A549 (cell line): ENCODE data around the gene GNA12. TPM values are rescaled to one million over a fixed set of nuclear protein-coding genes. Genes with fewer than 3 reads are reported as not detected.

Experiments
- ATAC-seq, 2 experiments: fragments of 200-7000 bp in 1 of 2; fragments of >200 bp in 1 of 2; cut with Nextera tagmentation in 1 of 2; cut with Tn5 transposase in 1 of 2; 3 replicates each; pipeline versions ENCODE4 v1.8.0 to v1.9.1; 2018 to 2020; ENCODE audit warnings: mild to moderate bottlenecking in 1 of 2, moderate library complexity in 1 of 2
- CTCF ChIA-PET: fragments of 300-600 bp; sonication (Branson Sonifier 250); formaldehyde crosslinking; extraction: SDS; loops from one replicate; lab custom pipeline; 2021; ENCODE audit warnings: antibody characterized with exemption, inconsistent platforms; lab: Yijun Ruan, JAX
- POLR2A ChIA-PET: fragments of 350-600 bp; formaldehyde crosslinking; extraction: SDS; loops from one replicate; lab custom pipeline; 2021; ENCODE audit warnings: antibody characterized with exemption, inconsistent platforms; lab: Yijun Ruan, JAX
- DNase-seq, 2 experiments: peaks; one replicate each; pipeline versions ENCODE4 v3.0.0 to v3.0.0-alpha.2; 2011 to 2016; ENCODE audit warnings: low read depth in 1 of 2, low spot score in 1 of 2
- FAIRE-seq: peaks from 2 replicates; lab custom pipeline; 2011; peaks lifted over from hg19 to GRCh38; lab: Jason Lieb, UNC
- H3K27ac ChIP-seq, 2 experiments: fragments of >200 bp; sonication (Bioruptor Twin); formaldehyde crosslinking; 3 replicates each; pipeline ENCODE4 v1.5.1; 2016 to 2017
- H3K4me1 ChIP-seq: fragments of >200 bp; sonication (Bioruptor Twin); formaldehyde crosslinking; 3 replicates; pipeline ENCODE4 v1.6.1; 2016
- H3K4me2 ChIP-seq: fragments of >200 bp; sonication (Bioruptor Twin); formaldehyde crosslinking; 3 replicates; pipeline ENCODE4 v1.6.1; 2016
- H3K4me3 ChIP-seq: fragments of >200 bp; sonication (Bioruptor Twin); formaldehyde crosslinking; 3 replicates; pipeline ENCODE4 v1.5.1; 2016
- H3K9me3 ChIP-seq: fragments of >200 bp; sonication (Bioruptor Twin); formaldehyde crosslinking; 3 replicates; pipeline ENCODE4 v1.6.1; 2016
- BCL3 ChIP-seq: fragments of >200 bp; sonication (Bioruptor Twin); formaldehyde crosslinking; IDR thresholded peaks from 3 replicates; pipeline ENCODE4 v1.6.1; 2016
- CBX8 ChIP-seq: fragments of 200-600 bp; sonication (generic); IDR thresholded peaks from 2 replicates; pipeline ENCODE4 v1.6.1; 2016
- CHD4 ChIP-seq: fragments of 200-600 bp; sonication (generic); IDR thresholded peaks from 2 replicates; pipeline ENCODE4 v1.6.1; 2016; ENCODE audit warnings: antibody characterized with exemption, mild to moderate bottlenecking, borderline replicate concordance
- EHMT2 ChIP-seq: fragments of 200-600 bp; sonication (generic); IDR thresholded peaks from 2 replicates; pipeline ENCODE4 v1.6.1; 2016; ENCODE audit warnings: antibody characterized with exemption, low read depth, mild to moderate bottlenecking, moderate library complexity
- ELK1 ChIP-seq: fragments of 150-350 bp; IDR thresholded peaks from 2 replicates; pipeline ENCODE4 v1.6.1; 2014; ENCODE audit warnings: low read depth, mild to moderate bottlenecking, low read length
- ESRRA ChIP-seq: fragments of 150-350 bp; IDR thresholded peaks from 2 replicates; pipeline ENCODE4 v1.6.1; 2014; ENCODE audit warnings: mild to moderate bottlenecking, low read length, borderline replicate concordance
- FOSB ChIP-seq: fragments of 250-450 bp; sonication (Bioruptor Pico); IDR thresholded peaks from 2 replicates; pipeline ENCODE4 v1.5.0; 2020; ENCODE audit warnings: mild to moderate bottlenecking, moderate library complexity
- FOXS1 ChIP-seq: fragments of 250-450 bp; sonication (Bioruptor Pico); IDR thresholded peaks from 2 replicates; pipeline ENCODE4 v1.5.0; 2020; ENCODE audit warnings: mild to moderate bottlenecking, moderate library complexity
- GATA3 ChIP-seq: IDR thresholded peaks from 2 replicates; pipeline ENCODE4 v1.6.1; 2012; ENCODE audit warnings: borderline replicate concordance
- HEYL ChIP-seq: fragments of 250-450 bp; sonication (Bioruptor Pico); IDR thresholded peaks from 2 replicates; pipeline ENCODE4 v1.8.0; 2021; ENCODE audit warnings: mild to moderate bottlenecking, moderate library complexity
- HOXA7 ChIP-seq: fragments of 250-450 bp; sonication (Bioruptor Pico); IDR thresholded peaks from 2 replicates; pipeline ENCODE4 v1.5.0; 2020; ENCODE audit warnings: mild to moderate bottlenecking, moderate library complexity
- HOXB5 ChIP-seq: fragments of 250-450 bp; sonication (Bioruptor Pico); IDR thresholded peaks from 2 replicates; pipeline ENCODE4 v1.5.0; 2020; ENCODE audit warnings: mild to moderate bottlenecking, moderate library complexity
- KDM5A ChIP-seq: fragments of 200-600 bp; sonication (generic); IDR thresholded peaks from 2 replicates; pipeline ENCODE4 v1.6.1; 2016; ENCODE audit warnings: antibody characterized with exemption, mild to moderate bottlenecking
- MAFK ChIP-seq: fragments of 450-650 bp; IDR thresholded peaks from 2 replicates; pipeline ENCODE4 v1.6.1; 2014; ENCODE audit not compliant: partially characterized antibody
- MAZ ChIP-seq: fragments of 150-350 bp; IDR thresholded peaks from 2 replicates; pipeline ENCODE4 v1.6.1; 2014; ENCODE audit warnings: antibody characterized with exemption, low read depth, low read length, borderline replicate concordance
- MYC ChIP-seq: IDR thresholded peaks from 2 replicates; pipeline ENCODE4 v1.6.1; 2012; ENCODE audit warnings: mild to moderate bottlenecking, inconsistent platforms, low read length, improper control_type of control experiment, borderline replicate concordance
- NPAS2 ChIP-seq: fragments of 250-450 bp; sonication (Bioruptor Pico); IDR thresholded peaks from 2 replicates; pipeline ENCODE4 v1.8.0; 2022; ENCODE audit warnings: mild to moderate bottlenecking, moderate library complexity, borderline replicate concordance
- NR3C1 ChIP-seq: fragments of >200 bp; sonication (Bioruptor Twin); formaldehyde crosslinking; IDR thresholded peaks from 3 replicates; pipeline ENCODE4 v1.6.1; 2017
- POLR2A ChIP-seq: IDR thresholded peaks from 2 replicates; pipeline ENCODE4 v1.6.1; 2012; ENCODE audit warnings: mild to moderate bottlenecking, low read length
- POLR2AphosphoS2 ChIP-seq: conservative IDR thresholded peaks from 2 replicates; pipeline ENCODE4 v1.6.1; 2012; ENCODE audit warnings: low read length, improper control_type of control experiment, inconsistent platforms
- RAD21 ChIP-seq, 2 experiments: fragments of >200 bp in 1 of 2; sonication (Bioruptor Twin) in 1 of 2; formaldehyde crosslinking in 1 of 2; IDR thresholded peaks in 1 of 2; conservative IDR thresholded peaks in 1 of 2; 2 replicates in 1 of 2; 3 replicates in 1 of 2; pipeline ENCODE4 v1.6.1; 2012 to 2018; ENCODE audit warnings: inconsistent platforms in 1 of 2
- RFX5 ChIP-seq: fragments of 450-650 bp; IDR thresholded peaks from 2 replicates; pipeline ENCODE4 v1.7.1; 2014; ENCODE audit warnings: antibody characterized with exemption, mild to moderate bottlenecking, moderate library complexity
- SREBF2 ChIP-seq: fragments of 450-650 bp; IDR thresholded peaks from 2 replicates; pipeline ENCODE4 v1.6.1; 2014; ENCODE audit warnings: mild to moderate bottlenecking, moderate library complexity
- TFCP2L1 ChIP-seq: fragments of 250-450 bp; sonication (Bioruptor Pico); IDR thresholded peaks from 2 replicates; pipeline ENCODE4 v1.5.0; 2021; ENCODE audit warnings: mild to moderate bottlenecking
- ZFP36 ChIP-seq: fragments of 450-650 bp; IDR thresholded peaks from 2 replicates; pipeline ENCODE4 v1.6.1; 2014; ENCODE audit warnings: borderline replicate concordance; ENCODE audit not compliant: partially characterized antibody
- WGBS: methylation state at CpG from one replicate; pipeline ENCODE4 v1.1.6; 2017; ENCODE audit errors: missing lambda C conversion rate; 5-methylcytosine and 5-hydroxymethylcytosine counted together
- polyA plus RNA-seq, 4 experiments: library from polyadenylated mRNA; depleted of rRNA in 3 of 4; stranded (reverse); fragments of >200 nt; fragmentation: RNase III in 1 of 4; extraction: RNeasy Plus Mini Kit Qiagen cat#74134 plus additional on column Dnase treatment in 1 of 4; gene quantifications; 2 replicates in 3 of 4; 3 replicates in 1 of 4; pipeline ENCODE4 v1.2.3, GENCODE V29; 2011 to 2017
- TF ChIP-seq, protein P1 (sequence below): fragments of 250-450 bp; sonication (Bioruptor Pico); IDR thresholded peaks from 2 replicates; pipeline ENCODE4 v1.5.0; 2020; ENCODE audit warnings: low read depth, mild to moderate bottlenecking, moderate library complexity
- TF ChIP-seq, protein P2 (sequence below): fragments of 200-600 bp; sonication (generic); IDR thresholded peaks from 2 replicates; pipeline ENCODE4 v1.6.1; 2016; ENCODE audit warnings: antibody characterized with exemption, mild to moderate bottlenecking, moderate library complexity
- TF ChIP-seq, protein P3 (sequence below): IDR thresholded peaks from 2 replicates; pipeline ENCODE4 v1.6.1; 2012

Gene GNA12
- polyA plus RNA-seq, 2 of the 4 experiments (the other 2 are of a cell fraction), result 33.0 to 43.7 TPM

DNA sequence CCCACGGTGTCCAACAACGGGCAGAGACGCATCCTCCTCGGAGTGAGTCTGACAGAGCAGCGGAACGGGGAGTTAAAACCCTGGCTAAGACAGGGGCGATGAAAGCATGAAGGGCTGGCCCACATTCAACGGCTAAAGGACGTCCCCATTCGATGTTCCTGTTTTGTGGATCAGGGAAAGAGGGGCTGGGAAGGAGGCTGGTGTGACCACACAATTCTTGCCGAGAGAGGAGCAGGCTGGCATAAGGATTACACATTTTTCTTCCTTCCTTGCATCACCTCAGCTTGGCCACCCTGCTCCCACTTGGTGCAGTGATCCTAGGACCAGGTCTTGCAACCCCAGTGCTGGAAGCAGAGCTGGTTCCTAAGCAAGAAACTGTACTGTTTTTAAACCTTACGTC, 67.7 kb downstream of the GNA12 start:
- FAIRE-seq, result no peak
- H3K27ac ChIP-seq, result no peak overlapping the region; a peak in 1 of 6 replicates
- POLR2A ChIA-PET, result interaction anchor here (1.5 kb wide), 1 partner anchor 18 kb away, joined by 4 read pairs; no protein-coding TSS in a partner anchor

GRCh38 chr7:2775785-2776184, 68.3 kb downstream of the GNA12 start:
- no peak overlapping the region for H3K4me2 ChIP-seq
- CTCF ChIA-PET, result no interaction called here

More for the DNA sequence above, 67.7 kb downstream of the GNA12 start:
- no peaks in the 10 kb centered on the region for H3K9me3 ChIP-seq
- CTCF ChIA-PET, result interaction anchor here (1.1 kb wide), 1 partner anchor 66 kb away, joined by 3 read pairs; no protein-coding TSS in a partner anchor
- ATAC-seq (no peak), DNase-seq (no peak)
- H3K4me3 ChIP-seq, result no peak overlapping the region
- TF ChIP-seq NPAS2 (CRISPR knock-in tag), result no peak
- no peak for TF ChIP-seq HOXB5 (CRISPR knock-in tag)
- TF ChIP-seq HEYL, result no peak
- no peak for TF ChIP-seq ELK1
- no peak for TF ChIP-seq POLR2A
- no peak for TF ChIP-seq FOSB (CRISPR knock-in tag)
- no peak for TF ChIP-seq KDM5A
- no peak for TF ChIP-seq ZFP36
- TF ChIP-seq MYC, result no peak
- TF ChIP-seq MAFK, result no peak
- TF ChIP-seq HOXA7, result no peak
- TF ChIP-seq, protein P1, sequence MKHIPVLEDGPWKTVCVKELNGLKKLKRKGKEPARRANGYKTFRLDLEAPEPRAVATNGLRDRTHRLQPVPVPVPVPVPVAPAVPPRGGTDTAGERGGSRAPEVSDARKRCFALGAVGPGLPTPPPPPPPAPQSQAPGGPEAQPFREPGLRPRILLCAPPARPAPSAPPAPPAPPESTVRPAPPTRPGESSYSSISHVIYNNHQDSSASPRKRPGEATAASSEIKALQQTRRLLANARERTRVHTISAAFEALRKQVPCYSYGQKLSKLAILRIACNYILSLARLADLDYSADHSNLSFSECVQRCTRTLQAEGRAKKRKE, result no peak
- TF ChIP-seq SREBF2, result no peak
- no peak for TF ChIP-seq NR3C1
- TF ChIP-seq GATA3, result no peak
- TF ChIP-seq, protein P2, sequence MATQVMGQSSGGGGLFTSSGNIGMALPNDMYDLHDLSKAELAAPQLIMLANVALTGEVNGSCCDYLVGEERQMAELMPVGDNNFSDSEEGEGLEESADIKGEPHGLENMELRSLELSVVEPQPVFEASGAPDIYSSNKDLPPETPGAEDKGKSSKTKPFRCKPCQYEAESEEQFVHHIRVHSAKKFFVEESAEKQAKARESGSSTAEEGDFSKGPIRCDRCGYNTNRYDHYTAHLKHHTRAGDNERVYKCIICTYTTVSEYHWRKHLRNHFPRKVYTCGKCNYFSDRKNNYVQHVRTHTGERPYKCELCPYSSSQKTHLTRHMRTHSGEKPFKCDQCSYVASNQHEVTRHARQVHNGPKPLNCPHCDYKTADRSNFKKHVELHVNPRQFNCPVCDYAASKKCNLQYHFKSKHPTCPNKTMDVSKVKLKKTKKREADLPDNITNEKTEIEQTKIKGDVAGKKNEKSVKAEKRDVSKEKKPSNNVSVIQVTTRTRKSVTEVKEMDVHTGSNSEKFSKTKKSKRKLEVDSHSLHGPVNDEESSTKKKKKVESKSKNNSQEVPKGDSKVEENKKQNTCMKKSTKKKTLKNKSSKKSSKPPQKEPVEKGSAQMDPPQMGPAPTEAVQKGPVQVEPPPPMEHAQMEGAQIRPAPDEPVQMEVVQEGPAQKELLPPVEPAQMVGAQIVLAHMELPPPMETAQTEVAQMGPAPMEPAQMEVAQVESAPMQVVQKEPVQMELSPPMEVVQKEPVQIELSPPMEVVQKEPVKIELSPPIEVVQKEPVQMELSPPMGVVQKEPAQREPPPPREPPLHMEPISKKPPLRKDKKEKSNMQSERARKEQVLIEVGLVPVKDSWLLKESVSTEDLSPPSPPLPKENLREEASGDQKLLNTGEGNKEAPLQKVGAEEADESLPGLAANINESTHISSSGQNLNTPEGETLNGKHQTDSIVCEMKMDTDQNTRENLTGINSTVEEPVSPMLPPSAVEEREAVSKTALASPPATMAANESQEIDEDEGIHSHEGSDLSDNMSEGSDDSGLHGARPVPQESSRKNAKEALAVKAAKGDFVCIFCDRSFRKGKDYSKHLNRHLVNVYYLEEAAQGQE, result no peak
- no peak for TF ChIP-seq RAD21 (conservative IDR thresholded peaks at IDR 0.05 in 1 of 2, IDR thresholded peaks at IDR 0.05 in 1 of 2)
- no peak for TF ChIP-seq MAZ
- TF ChIP-seq, protein P3, sequence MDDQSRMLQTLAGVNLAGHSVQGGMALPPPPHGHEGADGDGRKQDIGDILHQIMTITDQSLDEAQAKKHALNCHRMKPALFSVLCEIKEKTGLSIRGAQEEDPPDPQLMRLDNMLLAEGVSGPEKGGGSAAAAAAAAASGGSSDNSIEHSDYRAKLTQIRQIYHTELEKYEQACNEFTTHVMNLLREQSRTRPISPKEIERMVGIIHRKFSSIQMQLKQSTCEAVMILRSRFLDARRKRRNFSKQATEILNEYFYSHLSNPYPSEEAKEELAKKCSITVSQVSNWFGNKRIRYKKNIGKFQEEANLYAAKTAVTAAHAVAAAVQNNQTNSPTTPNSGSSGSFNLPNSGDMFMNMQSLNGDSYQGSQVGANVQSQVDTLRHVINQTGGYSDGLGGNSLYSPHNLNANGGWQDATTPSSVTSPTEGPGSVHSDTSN, result no peak
- TF ChIP-seq CBX8, result no peak
- 94% methylated on average over 12 of the region's 12 CpGs for WGBS
- no peak overlapping the region for H3K4me2 ChIP-seq
- peaks cover 10% of the 10 kb centered on the region; the same call in 2 of the 3 replicates for H3K4me1 ChIP-seq

More at GRCh38 chr7:2775785-2776184, 68.3 kb downstream of the GNA12 start:
- no peak overlapping the region for H3K4me3 ChIP-seq
- no peak; a peak in 1 of 6 replicates for ATAC-seq
- no peaks in the 10 kb centered on the region for H3K9me3 ChIP-seq
- H3K4me1 ChIP-seq, result peaks cover 10% of the 10 kb centered on the region; the same call in 2 of the 3 replicates
- no peak overlapping the region for H3K27ac ChIP-seq
- TF ChIP-seq CHD4 (no peak), RFX5 (no peak), ESRRA (no peak), BCL3 (no peak), TFCP2L1 (CRISPR knock-in tag) (no peak), POLR2AphosphoS2 (no peak), FOXS1 (CRISPR knock-in tag) (no peak), EHMT2 (no peak)
- TF ChIP-seq, protein P3, result no peak
- WGBS, result 89% methylated on average over 3 of the region's 4 CpGs
- POLR2A ChIA-PET, result interaction anchor here (1.5 kb wide), 1 partner anchor 18 kb away, joined by 4 read pairs; no protein-coding TSS in a partner anchor
- no peak for DNase-seq
- FAIRE-seq, result no peak
